GM12891 (cell line): ENCODE measurements around the gene SREK1.

ENCODE experiments used
- POLR2A ChIP-seq: IDR thresholded peaks from 2 replicates; pipeline ENCODE4 v1.6.1; 2011; ENCODE audit warnings: low read depth, low read length, control low read depth
- POLR2AphosphoS5 ChIP-seq: IDR thresholded peaks from 2 replicates; pipeline ENCODE4 v1.6.1; 2011; ENCODE audit warnings: low read depth, low read length, control low read depth
- TAF1 ChIP-seq: IDR thresholded peaks from 2 replicates; pipeline ENCODE4 v1.6.1; 2011; ENCODE audit warnings: low read depth, low read length, control low read depth

GRCh38 chr5:66130493-66130892 lies 13.6 kb upstream of the SREK1 start:
- TF ChIP-seq POLR2A (no peak), POLR2AphosphoS5 (no peak), TAF1 (no peak)
